Measurements from ENCODE around the gene STEAP2. TPM values are rescaled to one million over a fixed set of nuclear protein-coding genes. Genes with fewer than 3 reads are reported as not detected.

Gene STEAP2
- total and polyA plus RNA-seq, 2 of the 4 experiments (the other 2 are of a cell fraction): 1.8 to 3.9 TPM

DNA sequence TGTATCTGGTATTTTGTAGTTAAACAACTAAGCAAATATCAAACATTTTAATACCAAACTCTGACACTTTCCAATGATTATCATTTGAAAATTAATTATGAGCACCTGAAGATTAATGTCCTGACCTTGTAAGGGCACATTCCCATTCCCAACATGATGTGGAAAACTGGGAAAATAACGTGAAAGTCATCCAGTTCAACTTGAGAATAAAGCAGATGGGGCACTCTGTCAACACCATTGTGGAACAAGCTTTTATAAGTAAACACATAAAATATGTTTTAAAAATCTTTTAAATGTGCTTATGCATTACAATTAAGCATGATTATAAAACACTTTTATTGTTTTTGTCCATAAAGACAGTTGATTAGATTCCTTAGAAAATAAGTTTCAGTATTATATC lies 14.1 kb downstream of the STEAP2 start:
- dilution Hi-C loops (cut with HindIII; ENCODE audit: low sequenced_read_pairs, unreplicated experiment) (no loop called here), intact Hi-C loops (cut with micrococcal nuclease) (no loop called here), in situ Hi-C loops (cut with MboI; ENCODE audit: low sequenced_read_pairs) (no loop called here)
- H3K9me3 ChIP-seq (ENCODE audit: control insufficient read depth, insufficient read depth, low read length): no peaks in the 10 kb centered on the region
- H2AFZ ChIP-seq (replicated peaks; ENCODE audit: low read length, poor library complexity): no peak overlapping the region
- no peak overlapping the region for H3K4me2 ChIP-seq (ENCODE audit: low read depth, low read length)
- ATAC-seq (ENCODE audit: low read depth) (no peak), DNase-seq (no peak)
- WGBS, 2 experiments (ENCODE audit: extremely low coverage in 2 of 2, insufficient read length in 1 of 2): no CpG with 5 or more reads among the region's 1 CpG
- no TSS peak for BruUV-seq (replicated peaks)
- H4K5ac ChIP-seq (ENCODE audit: low read depth, low read length): no peak overlapping the region
- H3K27ac ChIP-seq (ENCODE audit: insufficient read depth, low read length): no peak overlapping the region
- no peak overlapping the region for H3K23ac ChIP-seq (ENCODE audit: low read depth, low read length)
- no peak overlapping the region for H2BK5ac ChIP-seq (ENCODE audit: low read depth, low read length, poor library complexity, severe bottlenecking)
- no peaks in the 10 kb centered on the region for H3K9me1 ChIP-seq (ENCODE audit: insufficient read depth, low read length)
- TF ChIP-seq CEBPB (IDR thresholded peaks at IDR 0.05; ENCODE audit: low read depth, low read length): no peak
- no peak for TF ChIP-seq NFE2L2 (IDR thresholded peaks at IDR 0.05; ENCODE audit: low read depth, low read length)
- no peak for TF ChIP-seq RCOR1 (IDR thresholded peaks at IDR 0.05; ENCODE audit: insufficient replicate concordance, low read length)
- no peak for TF ChIP-seq BHLHE40 (IDR thresholded peaks at IDR 0.05; ENCODE audit: low read depth, low read length)
- no peak for TF ChIP-seq MXI1 (IDR thresholded peaks at IDR 0.05; ENCODE audit: borderline replicate concordance, low read depth, low read length)
- no peak for TF ChIP-seq CHD1 (IDR thresholded peaks at IDR 0.05; ENCODE audit: low read depth, low read length)
- TF ChIP-seq POLR2A (IDR thresholded peaks at IDR 0.05; ENCODE audit: low read depth, low read length): no peak
- no peak for TF ChIP-seq FOS (IDR thresholded peaks at IDR 0.05; ENCODE audit: low read depth, low read length)
- TF ChIP-seq RFX5 (IDR thresholded peaks at IDR 0.05; ENCODE audit: low read depth, low read length): no peak
- TF ChIP-seq SMC3 (IDR thresholded peaks at IDR 0.05; ENCODE audit: low read depth, low read length): no peak
- TF ChIP-seq, protein P1, sequence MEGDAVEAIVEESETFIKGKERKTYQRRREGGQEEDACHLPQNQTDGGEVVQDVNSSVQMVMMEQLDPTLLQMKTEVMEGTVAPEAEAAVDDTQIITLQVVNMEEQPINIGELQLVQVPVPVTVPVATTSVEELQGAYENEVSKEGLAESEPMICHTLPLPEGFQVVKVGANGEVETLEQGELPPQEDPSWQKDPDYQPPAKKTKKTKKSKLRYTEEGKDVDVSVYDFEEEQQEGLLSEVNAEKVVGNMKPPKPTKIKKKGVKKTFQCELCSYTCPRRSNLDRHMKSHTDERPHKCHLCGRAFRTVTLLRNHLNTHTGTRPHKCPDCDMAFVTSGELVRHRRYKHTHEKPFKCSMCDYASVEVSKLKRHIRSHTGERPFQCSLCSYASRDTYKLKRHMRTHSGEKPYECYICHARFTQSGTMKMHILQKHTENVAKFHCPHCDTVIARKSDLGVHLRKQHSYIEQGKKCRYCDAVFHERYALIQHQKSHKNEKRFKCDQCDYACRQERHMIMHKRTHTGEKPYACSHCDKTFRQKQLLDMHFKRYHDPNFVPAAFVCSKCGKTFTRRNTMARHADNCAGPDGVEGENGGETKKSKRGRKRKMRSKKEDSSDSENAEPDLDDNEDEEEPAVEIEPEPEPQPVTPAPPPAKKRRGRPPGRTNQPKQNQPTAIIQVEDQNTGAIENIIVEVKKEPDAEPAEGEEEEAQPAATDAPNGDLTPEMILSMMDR (conservative IDR thresholded peaks at IDR 0.05; ENCODE audit: low read depth, low read length): no peak
- no peak for TF ChIP-seq MAZ (IDR thresholded peaks at IDR 0.05; ENCODE audit: borderline replicate concordance, low read depth, low read length)
- H3K9ac ChIP-seq (ENCODE audit: low read depth, low read length): no peak overlapping the region
- H3K79me1 ChIP-seq (ENCODE audit: low read depth in 1 of 2, low read length in 2 of 2): no peaks in the 10 kb centered on the region; a peak in 1 of 4 replicates
- POLR2A ChIA-PET (ENCODE audit: unreplicated experiment): no interaction called here
- H3K14ac ChIP-seq (replicated peaks; ENCODE audit: low read depth, low read length): no peak overlapping the region
- no peak overlapping the region for H2BK15ac ChIP-seq (ENCODE audit: low read depth, low read length)
- H2AK9ac ChIP-seq (replicated peaks; ENCODE audit: low read depth, low read length, poor library complexity): no peak overlapping the region
- no peaks in the 10 kb centered on the region for H4K20me1 ChIP-seq (ENCODE audit: insufficient read depth, low read length)
- H4K91ac ChIP-seq (ENCODE audit: insufficient read depth, low read depth, low read length): no peak overlapping the region
- no peak overlapping the region for H2BK20ac ChIP-seq (ENCODE audit: low read depth, low read length)
- H3K27me3 ChIP-seq (ENCODE audit: control insufficient read depth, insufficient read depth, low read length): no peaks in the 10 kb centered on the region
- no peak overlapping the region for H3K18ac ChIP-seq (ENCODE audit: low read depth, low read length)
- CTCF ChIA-PET: interaction anchor here (1.7 kb wide), 1 partner anchor 14 kb away, joined by 5 read pairs; the partner anchor contains the start of gene STEAP2
- no peak overlapping the region for H2BK120ac ChIP-seq (ENCODE audit: low read depth, low read length)
- H3K56ac ChIP-seq (ENCODE audit: extremely low read depth, insufficient read depth, low read length): no peak overlapping the region
- no peaks in the 10 kb centered on the region for H3K36me3 ChIP-seq (ENCODE audit: control insufficient read depth, insufficient read depth, low read length)
- no peak overlapping the region for H4K8ac ChIP-seq (ENCODE audit: low read depth in 2 of 2, low read length in 2 of 2)
- no peak overlapping the region for H3K4me3 ChIP-seq (ENCODE audit: insufficient read depth, low read depth, low read length)
- H3K4ac ChIP-seq (ENCODE audit: low read depth, low read length): no peak overlapping the region
- H3K4me1 ChIP-seq (ENCODE audit: control insufficient read depth, insufficient read depth, low read length): no peaks in the 10 kb centered on the region
- no peak overlapping the region for H2AK5ac ChIP-seq (ENCODE audit: low read depth, low read length)

All from IMR-90 (cell line).